WTC11 (cell line): Measurements from ENCODE around the gene CPNE6. TPM values are rescaled to one million over a fixed set of nuclear protein-coding genes. Genes with fewer than 3 reads are reported as not detected.
A peak's percentile ranks its signal among the peaks of the same experiment; 100 is the strongest.

ENCODE experiments used
- ATF1 ChIP-seq: sonication (generic); formaldehyde crosslinking; IDR thresholded peaks from 2 replicates; pipeline ENCODE4 v1.8.1; 2023; ENCODE audit warnings: mild to moderate bottlenecking, moderate library complexity, missing genetic modification reagents
- EMX1 ChIP-seq: fragments of 250-450 bp; sonication (Bioruptor Pico); IDR thresholded peaks from 2 replicates; pipeline ENCODE4 v1.8.0; 2021; ENCODE audit warnings: mild to moderate bottlenecking
- ESRRA ChIP-seq: sonication (generic); formaldehyde crosslinking; IDR thresholded peaks from 2 replicates; pipeline ENCODE4 v1.8.1; 2022; ENCODE audit warnings: mild to moderate bottlenecking, missing genetic modification reagents, borderline replicate concordance
- FOXP1 ChIP-seq: sonication (generic); formaldehyde crosslinking; IDR thresholded peaks from 2 replicates; pipeline ENCODE4 v1.8.0; 2022; ENCODE audit warnings: missing genetic modification reagents, mild to moderate bottlenecking, moderate library complexity, borderline replicate concordance
- HMGA2 ChIP-seq: fragments of 250-450 bp; sonication (Bioruptor Pico); IDR thresholded peaks from 2 replicates; pipeline ENCODE4 v1.4.0; 2021; ENCODE audit warnings: mild to moderate bottlenecking, moderate library complexity
- JUN ChIP-seq: sonication (generic); formaldehyde crosslinking; IDR thresholded peaks from 2 replicates; pipeline ENCODE4 v1.8.0; 2023; ENCODE audit warnings: mild to moderate bottlenecking, missing genetic modification reagents
- MYBL2 ChIP-seq: sonication (generic); formaldehyde crosslinking; IDR thresholded peaks from 2 replicates; pipeline ENCODE4 v1.8.1; 2023; ENCODE audit warnings: mild to moderate bottlenecking, moderate library complexity, missing genetic modification reagents
- NFYB ChIP-seq: sonication (generic); formaldehyde crosslinking; conservative IDR thresholded peaks from 2 replicates; pipeline ENCODE4 v1.8.0; 2022; ENCODE audit warnings: low read depth, missing genetic modification reagents
- NR1H2 ChIP-seq: sonication (generic); formaldehyde crosslinking; IDR thresholded peaks from 2 replicates; pipeline ENCODE4 v1.9.0; 2021; ENCODE audit warnings: mild to moderate bottlenecking, moderate library complexity, missing genetic modification reagents
- PRDM15 ChIP-seq: sonication (generic); formaldehyde crosslinking; IDR thresholded peaks from 2 replicates; pipeline ENCODE4 v1.8.0; 2022; ENCODE audit warnings: missing genetic modification reagents
- RORB ChIP-seq: fragments of 250-450 bp; sonication (Bioruptor Pico); IDR thresholded peaks from 2 replicates; pipeline ENCODE4 v1.9.0; 2021; ENCODE audit warnings: mild to moderate bottlenecking
- SMAD4 ChIP-seq: sonication (generic); formaldehyde crosslinking; IDR thresholded peaks from 2 replicates; pipeline ENCODE4 v1.8.0; 2022; ENCODE audit warnings: mild to moderate bottlenecking, missing genetic modification reagents
- SP1 ChIP-seq: sonication (generic); formaldehyde crosslinking; conservative IDR thresholded peaks from 2 replicates; pipeline ENCODE4 v1.8.1; 2022; ENCODE audit warnings: missing genetic modification reagents
- STAT6 ChIP-seq: sonication (generic); formaldehyde crosslinking; conservative IDR thresholded peaks from 2 replicates; pipeline ENCODE4 v1.8.1; 2023; ENCODE audit warnings: mild to moderate bottlenecking, low read depth, missing genetic modification reagents, moderate library complexity
- TCF7 ChIP-seq: sonication (generic); formaldehyde crosslinking; IDR thresholded peaks from 2 replicates; pipeline ENCODE4 v1.8.0; 2022; ENCODE audit warnings: mild to moderate bottlenecking, low read depth, missing genetic modification reagents, moderate library complexity
- USF1 ChIP-seq: sonication (generic); formaldehyde crosslinking; IDR thresholded peaks from 2 replicates; pipeline ENCODE4 v1.8.0; 2022; ENCODE audit warnings: mild to moderate bottlenecking, missing genetic modification reagents
- ZMAT4 ChIP-seq: fragments of 250-450 bp; sonication (Bioruptor Pico); IDR thresholded peaks from 2 replicates; pipeline ENCODE4 v1.9.0; 2021; ENCODE audit warnings: mild to moderate bottlenecking
- ZNF121 ChIP-seq: sonication (generic); formaldehyde crosslinking; IDR thresholded peaks from 2 replicates; pipeline ENCODE4 v1.8.0; 2023; ENCODE audit warnings: missing genetic modification reagents
- ZNF396 ChIP-seq: fragments of 250-450 bp; sonication (Bioruptor Pico); IDR thresholded peaks from 2 replicates; pipeline ENCODE4 v1.8.0; 2021; ENCODE audit warnings: mild to moderate bottlenecking, moderate library complexity, borderline replicate concordance
- ZNF416 ChIP-seq: fragments of 250-450 bp; sonication (Bioruptor Pico); IDR thresholded peaks from 2 replicates; pipeline ENCODE4 v1.9.0; 2021; ENCODE audit warnings: mild to moderate bottlenecking, inconsistent platforms
- total RNA-seq: library from RNA; stranded (reverse); gene quantifications from 3 replicates; pipeline ENCODE4 v1.2.3, GENCODE V29; 2021
- TF ChIP-seq, protein P1 (sequence below): sonication (generic); formaldehyde crosslinking; IDR thresholded peaks from 2 replicates; pipeline ENCODE4 v1.8.1; 2022; ENCODE audit warnings: mild to moderate bottlenecking, missing genetic modification reagents, moderate library complexity, borderline replicate concordance
- TF ChIP-seq, protein P2 (sequence below): sonication (generic); formaldehyde crosslinking; IDR thresholded peaks from 2 replicates; pipeline ENCODE4 v1.8.1; 2023; ENCODE audit warnings: mild to moderate bottlenecking, moderate library complexity, missing genetic modification reagents
- TF ChIP-seq, protein P3 (sequence below): sonication (generic); formaldehyde crosslinking; IDR thresholded peaks from 2 replicates; pipeline ENCODE4 v1.8.0; 2022; ENCODE audit warnings: mild to moderate bottlenecking, missing genetic modification reagents
- TF ChIP-seq, protein P4 (sequence below): sonication (generic); formaldehyde crosslinking; IDR thresholded peaks from 2 replicates; pipeline ENCODE4 v1.8.1; 2023; ENCODE audit warnings: mild to moderate bottlenecking, missing genetic modification reagents

Gene CPNE6
- total RNA-seq, 1 experiment from 2014 or later, result not detected

DNA sequence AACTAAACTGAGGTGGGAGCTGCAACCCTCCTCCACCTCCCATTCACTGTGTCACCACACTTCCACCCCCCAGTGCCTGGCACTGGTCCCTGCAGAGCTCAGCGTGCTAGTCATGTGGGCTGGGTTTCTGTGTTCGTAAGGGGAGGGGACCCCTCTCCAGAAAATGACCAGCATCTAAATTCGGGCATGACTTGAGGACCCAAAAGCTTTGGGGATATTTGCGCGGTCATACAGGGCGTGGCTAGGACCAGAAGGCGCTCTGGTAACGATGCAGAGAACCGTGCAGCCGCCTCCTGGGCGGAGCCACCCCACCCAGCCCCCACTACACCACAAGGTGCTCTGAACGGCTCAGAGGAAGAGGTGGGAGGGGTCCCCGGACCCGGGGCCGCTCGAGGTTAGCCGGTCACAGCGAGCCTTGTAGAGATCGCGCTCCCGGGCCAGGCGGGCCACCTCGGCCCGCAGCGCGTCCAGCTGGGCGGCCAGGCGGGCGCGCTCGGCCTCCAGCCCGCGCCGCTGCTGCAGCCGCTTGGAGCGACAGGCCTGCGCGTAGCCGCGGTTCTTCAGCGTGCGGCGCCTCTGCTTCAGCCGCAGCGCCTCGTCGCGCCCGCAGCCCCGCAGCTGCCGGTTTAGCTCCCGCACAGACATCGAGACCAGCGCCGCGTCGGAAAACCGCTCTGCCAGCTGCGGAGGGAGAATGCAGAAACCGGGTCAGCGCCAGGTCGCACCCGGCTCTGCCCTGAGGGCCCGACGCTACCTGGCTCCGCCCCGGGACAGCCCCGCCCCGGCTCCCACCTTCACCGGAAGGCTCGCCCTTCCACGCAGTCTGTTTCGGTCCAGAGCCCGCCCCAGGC is 9.8 kb downstream of the CPNE6 start (continued):
- TF ChIP-seq STAT6 (CRISPR knock-in tag) (no peak), JUN (CRISPR knock-in tag) (no peak), ZNF121 (CRISPR knock-in tag) (no peak), NFYB (CRISPR knock-in tag) (no peak), ESRRA (no peak), ZNF396 (no peak), FOXP1 (no peak; the same call in 1 of the 2 replicates), NR1H2 (CRISPR knock-in tag) (no peak), USF1 (peak; percentile 45; the same call in 1 of the 2 replicates), MYBL2 (CRISPR knock-in tag) (peak; percentile 66; the same call in 1 of the 2 replicates), HMGA2 (CRISPR knock-in tag) (no peak), SMAD4 (no peak), ZMAT4 (CRISPR knock-in tag) (no peak), ZNF416 (no peak), TCF7 (CRISPR knock-in tag) (0 out of 2 replicates have a peak, but pooled peaks have one; percentile 37), SP1 (CRISPR knock-in tag) (peak; percentile 73; the same call in 1 of the 2 replicates), PRDM15 (CRISPR knock-in tag) (peak; percentile 75), ATF1 (CRISPR knock-in tag) (no peak), RORB (CRISPR knock-in tag) (no peak), EMX1 (CRISPR knock-in tag) (no peak)
- TF ChIP-seq, protein P1, sequence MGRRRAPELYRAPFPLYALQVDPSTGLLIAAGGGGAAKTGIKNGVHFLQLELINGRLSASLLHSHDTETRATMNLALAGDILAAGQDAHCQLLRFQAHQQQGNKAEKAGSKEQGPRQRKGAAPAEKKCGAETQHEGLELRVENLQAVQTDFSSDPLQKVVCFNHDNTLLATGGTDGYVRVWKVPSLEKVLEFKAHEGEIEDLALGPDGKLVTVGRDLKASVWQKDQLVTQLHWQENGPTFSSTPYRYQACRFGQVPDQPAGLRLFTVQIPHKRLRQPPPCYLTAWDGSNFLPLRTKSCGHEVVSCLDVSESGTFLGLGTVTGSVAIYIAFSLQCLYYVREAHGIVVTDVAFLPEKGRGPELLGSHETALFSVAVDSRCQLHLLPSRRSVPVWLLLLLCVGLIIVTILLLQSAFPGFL (CRISPR knock-in tag), result no peak
- TF ChIP-seq, protein P2, sequence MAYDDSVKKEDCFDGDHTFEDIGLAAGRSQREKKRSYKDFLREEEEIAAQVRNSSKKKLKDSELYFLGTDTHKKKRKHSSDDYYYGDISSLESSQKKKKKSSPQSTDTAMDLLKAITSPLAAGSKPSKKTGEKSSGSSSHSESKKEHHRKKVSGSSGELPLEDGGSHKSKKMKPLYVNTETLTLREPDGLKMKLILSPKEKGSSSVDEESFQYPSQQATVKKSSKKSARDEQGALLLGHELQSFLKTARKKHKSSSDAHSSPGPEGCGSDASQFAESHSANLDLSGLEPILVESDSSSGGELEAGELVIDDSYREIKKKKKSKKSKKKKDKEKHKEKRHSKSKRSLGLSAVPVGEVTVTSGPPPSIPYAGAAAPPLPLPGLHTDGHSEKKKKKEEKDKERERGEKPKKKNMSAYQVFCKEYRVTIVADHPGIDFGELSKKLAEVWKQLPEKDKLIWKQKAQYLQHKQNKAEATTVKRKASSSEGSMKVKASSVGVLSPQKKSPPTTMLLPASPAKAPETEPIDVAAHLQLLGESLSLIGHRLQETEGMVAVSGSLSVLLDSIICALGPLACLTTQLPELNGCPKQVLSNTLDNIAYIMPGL (CRISPR knock-in tag), result no peak
- TF ChIP-seq, protein P3, sequence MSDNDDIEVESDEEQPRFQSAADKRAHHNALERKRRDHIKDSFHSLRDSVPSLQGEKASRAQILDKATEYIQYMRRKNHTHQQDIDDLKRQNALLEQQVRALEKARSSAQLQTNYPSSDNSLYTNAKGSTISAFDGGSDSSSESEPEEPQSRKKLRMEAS (CRISPR knock-in tag), result peak; percentile 35; the same call in 1 of the 2 replicates
- TF ChIP-seq, protein P4, sequence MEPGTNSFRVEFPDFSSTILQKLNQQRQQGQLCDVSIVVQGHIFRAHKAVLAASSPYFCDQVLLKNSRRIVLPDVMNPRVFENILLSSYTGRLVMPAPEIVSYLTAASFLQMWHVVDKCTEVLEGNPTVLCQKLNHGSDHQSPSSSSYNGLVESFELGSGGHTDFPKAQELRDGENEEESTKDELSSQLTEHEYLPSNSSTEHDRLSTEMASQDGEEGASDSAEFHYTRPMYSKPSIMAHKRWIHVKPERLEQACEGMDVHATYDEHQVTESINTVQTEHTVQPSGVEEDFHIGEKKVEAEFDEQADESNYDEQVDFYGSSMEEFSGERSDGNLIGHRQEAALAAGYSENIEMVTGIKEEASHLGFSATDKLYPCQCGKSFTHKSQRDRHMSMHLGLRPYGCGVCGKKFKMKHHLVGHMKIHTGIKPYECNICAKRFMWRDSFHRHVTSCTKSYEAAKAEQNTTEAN (CRISPR knock-in tag), result 0 out of 2 replicates have a peak, but pooled peaks have one; percentile 40
